Neutrophil (primary cell): ENCODE measurements around the gene SRA1.

Experiments
- H3K27ac ChIP-seq: fragments of 200-600 bp; sonication (generic); 2 replicates; pipeline ENCODE4 v1.5.1; 2016; ENCODE audit warnings: mild to moderate bottlenecking, moderate library complexity
- H3K27me3 ChIP-seq: fragments of 200-600 bp; sonication (generic); 2 replicates; pipeline ENCODE4 v1.6.0; 2016; ENCODE audit warnings: mild to moderate bottlenecking
- H3K36me3 ChIP-seq: fragments of 200-600 bp; sonication (generic); 2 replicates; pipeline ENCODE4 v1.5.1; 2017
- H3K4me1 ChIP-seq, 2 experiments: fragments of 200-600 bp in 1 of 2; sonication (generic) in 1 of 2; 1 replicate in 1 of 2; 2 replicates in 1 of 2; pipeline versions ENCODE4 v1.5.1 to v1.6.1; 2013 to 2016; ENCODE audit warnings: low read depth in 1 of 2, low read length in 1 of 2, mild to moderate bottlenecking in 1 of 2, moderate library complexity in 1 of 2; ENCODE audit not compliant: control insufficient read depth in 1 of 2, insufficient read depth in 1 of 2
- H3K4me3 ChIP-seq, 2 experiments: fragments of 200-600 bp in 1 of 2; sonication (generic) in 1 of 2; 1 replicate in 1 of 2; 2 replicates in 1 of 2; pipeline ENCODE4 v1.5.1; 2013 to 2016; ENCODE audit warnings: low read depth in 1 of 2, low read length in 1 of 2, mild to moderate bottlenecking in 1 of 2, moderate library complexity in 1 of 2
- H3K9me3 ChIP-seq: fragments of 200-600 bp; sonication (generic); 2 replicates; pipeline ENCODE4 v1.5.1; 2016
- TF ChIP-seq, protein P1 (sequence below): fragments of 200-600 bp; sonication (generic); IDR thresholded peaks from 2 replicates; pipeline ENCODE4 v1.5.1; 2016; ENCODE audit warnings: antibody characterized with exemption

The SRA1 gene

DNA sequence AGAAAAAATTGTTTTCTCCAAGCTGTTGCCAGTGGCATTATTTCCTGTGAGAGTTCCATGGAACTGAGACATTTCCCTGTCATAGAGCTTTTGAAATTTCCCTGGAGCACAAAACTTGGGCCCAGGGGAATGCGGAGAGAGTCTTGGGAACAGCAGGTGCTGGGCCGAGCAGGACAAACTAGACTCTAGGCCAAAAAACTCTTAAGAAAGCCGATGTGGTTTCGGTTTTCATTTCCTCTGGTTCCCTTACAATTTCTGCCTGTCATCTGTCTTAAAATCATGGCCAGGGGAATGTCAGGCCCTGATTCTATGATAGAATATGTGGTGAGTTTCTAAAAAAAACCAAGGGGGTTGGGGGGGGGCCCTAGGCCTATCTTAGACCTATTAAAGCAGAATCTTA lies 11.9 kb upstream of the SRA1 start:
- peak overlapping the region in 1 of 2 experiments; percentile 30 for H3K4me3 ChIP-seq
- peak overlapping the region; percentile 94 for H3K27ac ChIP-seq
- H3K27me3 ChIP-seq: no peaks in the 10 kb centered on the region
- H3K9me3 ChIP-seq: no peaks in the 10 kb centered on the region
- TF ChIP-seq, protein P1, sequence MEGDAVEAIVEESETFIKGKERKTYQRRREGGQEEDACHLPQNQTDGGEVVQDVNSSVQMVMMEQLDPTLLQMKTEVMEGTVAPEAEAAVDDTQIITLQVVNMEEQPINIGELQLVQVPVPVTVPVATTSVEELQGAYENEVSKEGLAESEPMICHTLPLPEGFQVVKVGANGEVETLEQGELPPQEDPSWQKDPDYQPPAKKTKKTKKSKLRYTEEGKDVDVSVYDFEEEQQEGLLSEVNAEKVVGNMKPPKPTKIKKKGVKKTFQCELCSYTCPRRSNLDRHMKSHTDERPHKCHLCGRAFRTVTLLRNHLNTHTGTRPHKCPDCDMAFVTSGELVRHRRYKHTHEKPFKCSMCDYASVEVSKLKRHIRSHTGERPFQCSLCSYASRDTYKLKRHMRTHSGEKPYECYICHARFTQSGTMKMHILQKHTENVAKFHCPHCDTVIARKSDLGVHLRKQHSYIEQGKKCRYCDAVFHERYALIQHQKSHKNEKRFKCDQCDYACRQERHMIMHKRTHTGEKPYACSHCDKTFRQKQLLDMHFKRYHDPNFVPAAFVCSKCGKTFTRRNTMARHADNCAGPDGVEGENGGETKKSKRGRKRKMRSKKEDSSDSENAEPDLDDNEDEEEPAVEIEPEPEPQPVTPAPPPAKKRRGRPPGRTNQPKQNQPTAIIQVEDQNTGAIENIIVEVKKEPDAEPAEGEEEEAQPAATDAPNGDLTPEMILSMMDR: no peak
- peaks cover 23 to 41% of the 10 kb centered on the region in 2 experiments for H3K4me1 ChIP-seq
- H3K36me3 ChIP-seq: peaks cover 5% of the 10 kb centered on the region

DNA sequence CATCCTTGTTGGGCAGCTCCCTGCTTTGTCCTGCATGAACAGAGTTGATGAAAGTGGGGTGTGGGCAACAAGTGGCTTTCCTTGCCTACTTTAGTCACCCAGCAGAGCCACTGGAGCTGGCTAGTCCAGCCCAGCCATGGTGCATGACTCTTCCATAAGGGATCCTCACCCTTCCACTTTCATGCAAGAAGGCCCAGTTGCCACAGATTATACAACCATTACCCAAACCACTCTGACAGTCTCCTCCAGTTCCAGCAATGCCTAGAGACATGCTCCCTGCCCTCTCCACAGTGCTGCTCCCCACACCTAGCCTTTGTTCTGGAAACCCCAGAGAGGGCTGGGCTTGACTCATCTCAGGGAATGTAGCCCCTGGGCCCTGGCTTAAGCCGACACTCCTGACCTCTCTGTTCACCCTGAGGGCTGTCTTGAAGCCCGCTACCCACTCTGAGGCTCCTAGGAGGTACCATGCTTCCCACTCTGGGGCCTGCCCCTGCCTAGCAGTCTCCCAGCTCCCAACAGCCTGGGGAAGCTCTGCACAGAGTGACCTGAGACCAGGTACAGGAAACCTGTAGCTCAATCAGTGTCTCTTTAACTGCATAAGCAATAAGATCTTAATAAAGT lies 11.3 kb upstream of the SRA1 start:
- H3K4me1 ChIP-seq: peaks cover 29 to 47% of the 10 kb centered on the region in 2 experiments
- no peaks in the 10 kb centered on the region for H3K9me3 ChIP-seq
- peak overlapping the region in 1 of 2 experiments; percentile 30 for H3K4me3 ChIP-seq
- TF ChIP-seq, protein P1: no peak
- H3K36me3 ChIP-seq: peaks cover 5% of the 10 kb centered on the region
- H3K27me3 ChIP-seq: no peaks in the 10 kb centered on the region
- peak overlapping the region; percentile 94 for H3K27ac ChIP-seq

DNA sequence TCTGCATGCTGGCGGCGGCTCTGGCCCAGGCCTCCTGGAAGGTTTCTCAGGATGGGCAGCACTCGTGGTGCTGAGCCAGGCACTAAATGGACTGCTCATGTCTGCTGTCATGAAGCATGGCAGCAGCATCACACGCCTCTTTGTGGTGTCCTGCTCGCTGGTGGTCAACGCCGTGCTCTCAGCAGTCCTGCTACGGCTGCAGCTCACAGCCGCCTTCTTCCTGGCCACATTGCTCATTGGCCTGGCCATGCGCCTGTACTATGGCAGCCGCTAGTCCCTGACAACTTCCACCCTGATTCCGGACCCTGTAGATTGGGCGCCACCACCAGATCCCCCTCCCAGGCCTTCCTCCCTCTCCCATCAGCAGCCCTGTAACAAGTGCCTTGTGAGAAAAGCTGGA lies 10.6 kb upstream of the SRA1 start:
- TF ChIP-seq, protein P1: no peak
- Histone ChIP-seq H3K27me3 (no peaks in the 10 kb centered on the region), H3K36me3 (peaks cover 5% of the 10 kb centered on the region), H3K4me3 (no peak overlapping the region), H3K27ac (peak overlapping the region; percentile 94), H3K9me3 (no peaks in the 10 kb centered on the region), H3K4me1 (peaks cover 34 to 51% of the 10 kb centered on the region in 2 experiments)

DNA sequence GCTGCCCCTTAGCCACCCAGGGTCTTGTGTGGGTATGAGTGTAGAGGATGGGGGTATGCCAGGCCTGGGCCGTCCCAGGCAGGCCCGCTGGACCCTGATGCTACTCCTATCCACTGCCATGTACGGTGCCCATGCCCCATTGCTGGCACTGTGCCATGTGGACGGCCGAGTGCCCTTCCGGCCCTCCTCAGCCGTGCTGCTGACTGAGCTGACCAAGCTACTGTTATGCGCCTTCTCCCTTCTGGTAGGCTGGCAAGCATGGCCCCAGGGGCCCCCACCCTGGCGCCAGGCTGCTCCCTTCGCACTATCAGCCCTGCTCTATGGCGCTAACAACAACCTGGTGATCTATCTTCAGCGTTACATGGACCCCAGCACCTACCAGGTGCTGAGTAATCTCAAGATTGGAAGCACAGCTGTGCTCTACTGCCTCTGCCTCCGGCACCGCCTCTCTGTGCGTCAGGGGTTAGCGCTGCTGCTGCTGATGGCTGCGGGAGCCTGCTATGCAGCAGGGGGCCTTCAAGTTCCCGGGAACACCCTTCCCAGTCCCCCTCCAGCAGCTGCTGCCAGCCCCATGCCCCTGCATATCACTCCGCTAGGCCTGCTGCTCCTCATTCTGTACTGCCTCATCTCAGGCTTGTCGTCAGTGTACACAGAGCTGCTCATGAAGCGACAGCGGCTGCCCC lies 10.0 kb upstream of the SRA1 start:
- Histone ChIP-seq H3K36me3 (peaks cover 5% of the 10 kb centered on the region), H3K4me3 (no peak overlapping the region), H3K27me3 (no peaks in the 10 kb centered on the region)

DNA sequence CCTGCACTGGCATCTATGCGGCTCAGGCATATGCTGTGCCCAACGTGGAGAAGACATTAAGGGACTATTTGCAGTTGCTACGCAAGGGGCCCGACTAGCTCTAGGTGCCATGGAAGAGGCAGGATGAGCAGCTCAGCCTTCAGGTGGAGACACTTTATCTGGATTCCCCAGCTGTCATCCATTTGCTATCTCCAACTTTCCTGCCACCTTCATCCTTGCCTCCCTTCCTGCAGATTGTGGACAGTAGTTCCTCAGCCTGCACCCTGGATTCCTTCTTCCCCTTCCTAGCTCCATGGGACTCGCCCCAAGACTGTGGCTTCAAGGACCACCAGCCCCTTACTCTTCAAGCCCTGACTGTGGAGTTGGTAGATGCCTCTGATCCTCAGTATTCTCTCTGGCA lies 9.4 kb upstream of the SRA1 start:
- Histone ChIP-seq H3K36me3 (peaks cover 5% of the 10 kb centered on the region), H3K27ac (peak overlapping the region; percentile 93), H3K9me3 (no peaks in the 10 kb centered on the region), H3K4me3 (no peak overlapping the region), H3K4me1 (peaks cover 34 to 51% of the 10 kb centered on the region in 2 experiments), H3K27me3 (no peaks in the 10 kb centered on the region)
- TF ChIP-seq, protein P1: no peak

More for the DNA sequence above, 10.0 kb upstream of the SRA1 start:
- no peaks in the 10 kb centered on the region for H3K9me3 ChIP-seq
- H3K4me1 ChIP-seq: peaks cover 34 to 51% of the 10 kb centered on the region in 2 experiments
- TF ChIP-seq, protein P1: no peak
- no peak overlapping the region for H3K27ac ChIP-seq
